Mesothelial cell of epicardium (in vitro differentiated cells): ENCODE data around the gene GTF2H4. TPM values are rescaled to one million over a fixed set of nuclear protein-coding genes. Genes with fewer than 3 reads are reported as not detected.
"Not testable (repeated sequence)": the region's sequence is repeated elsewhere in the genome, so short reads cannot be mapped to it uniquely, and the experiment has no call there.

Experiments
- DNase-seq, 2 experiments: peaks; one replicate each; pipeline ENCODE4 v3.0.0; 2021; ENCODE audit warnings: low spot score in 2 of 2; ENCODE audit not compliant: unreplicated experiment in 2 of 2
- H3K27ac Mint-ChIP-seq: 2 replicates; pipeline ENCODE4 v1.8.0; 2021; ENCODE audit warnings: mixed read lengths
- H3K27me3 Mint-ChIP-seq: 2 replicates; pipeline ENCODE4 v1.8.0; 2021; ENCODE audit warnings: low read depth, mixed read lengths
- H3K36me3 Mint-ChIP-seq: 2 replicates; pipeline ENCODE4 v1.8.0; 2021; ENCODE audit warnings: mixed read lengths
- H3K4me1 Mint-ChIP-seq: 2 replicates; pipeline ENCODE4 v1.8.0; 2021; ENCODE audit warnings: mixed read lengths
- H3K4me3 Mint-ChIP-seq: 2 replicates; pipeline ENCODE4 v1.8.0; 2021; ENCODE audit warnings: mild to moderate bottlenecking, moderate library complexity, mixed read lengths
- H3K9me3 Mint-ChIP-seq: 2 replicates; pipeline ENCODE4 v1.8.0; 2021; ENCODE audit warnings: mixed read lengths
- CTCF ChIP-seq: fragments of 200-600 bp; sonication (generic); IDR thresholded peaks from one replicate; pipeline ENCODE4 v1.5.0; 2021; ENCODE audit warnings: antibody characterized with exemption; ENCODE audit not compliant: unreplicated experiment
- total RNA-seq: library from RNA; stranded (reverse); gene quantifications from 3 replicates; pipeline ENCODE4 v1.2.1, GENCODE V29; 2021

The GTF2H4 gene
- 62.1 to 65.4 TPM (median 62.2 TPM) in 3 replicates for total RNA-seq

- Mint-ChIP-seq H3K27me3 (no peaks in the 10 kb centered on the region), H3K4me1 (peaks cover 11% of the 10 kb centered on the region), H3K9me3 (no peaks in the 10 kb centered on the region), H3K36me3 (peaks cover 11% of the 10 kb centered on the region), H3K4me3 (peak within 1 kb of the TSS; percentile 96), H3K27ac (peak within 1 kb of the TSS; percentile 91)
- DNase-seq = peak; percentile 81 to 90
- TF ChIP-seq CTCF = no peak
Measured at GRCh38 chr6:30907758-30908591, at the start of gene GTF2H4. GTF2H4 (plus strand) TSS chr6:30908207.

- not testable (repeated sequence) for H3K36me3 Mint-ChIP-seq, H3K27me3 Mint-ChIP-seq, H3K4me3 Mint-ChIP-seq, DNase-seq, H3K4me1 Mint-ChIP-seq, H3K27ac Mint-ChIP-seq
- peaks cover 12% of the 10 kb centered on the region for H3K9me3 Mint-ChIP-seq
Measured at GRCh38 chr6:30859726-30860125, 48.3 kb upstream of the GTF2H4 start.

- no peaks in the 10 kb centered on the region for H3K27me3 Mint-ChIP-seq
- peaks cover 12% of the 10 kb centered on the region for H3K9me3 Mint-ChIP-seq
- no peak overlapping the region for H3K4me3 Mint-ChIP-seq
- no peak for TF ChIP-seq CTCF
- peaks cover 9% of the 10 kb centered on the region for H3K4me1 Mint-ChIP-seq
- H3K36me3 Mint-ChIP-seq = peaks cover 7% of the 10 kb centered on the region
- no peak overlapping the region for H3K27ac Mint-ChIP-seq
- DNase-seq = no peak
Measured at GRCh38 chr6:30861257-30862048, 46.6 kb upstream of the GTF2H4 start.

- TF ChIP-seq CTCF = no peak
- Mint-ChIP-seq H3K27me3 (no peaks in the 10 kb centered on the region), H3K36me3 (peaks cover 7% of the 10 kb centered on the region), H3K4me3 (no peak overlapping the region), H3K9me3 (peaks cover 12% of the 10 kb centered on the region), H3K27ac (no peak overlapping the region), H3K4me1 (peaks cover 8% of the 10 kb centered on the region)
- no peak for DNase-seq
Measured at GRCh38 chr6:30862156-30862875, 45.7 kb upstream of the GTF2H4 start.

GRCh38 chr6:30864325-30864724, 43.7 kb upstream of the GTF2H4 start:
- H3K4me3 Mint-ChIP-seq = no peak overlapping the region
- peaks cover 20% of the 10 kb centered on the region for H3K9me3 Mint-ChIP-seq
- no peak for TF ChIP-seq CTCF
- peaks cover 11% of the 10 kb centered on the region for H3K36me3 Mint-ChIP-seq
- H3K27ac Mint-ChIP-seq = no peak overlapping the region
- no peaks in the 10 kb centered on the region for H3K27me3 Mint-ChIP-seq
- no peak for DNase-seq
- H3K4me1 Mint-ChIP-seq = peaks cover 4% of the 10 kb centered on the region

GRCh38 chr6:30869241-30869749, 38.7 kb upstream of the GTF2H4 start:
- not testable (repeated sequence) for H3K4me1 Mint-ChIP-seq, H3K27ac Mint-ChIP-seq, H3K4me3 Mint-ChIP-seq, H3K27me3 Mint-ChIP-seq, DNase-seq
- H3K36me3 Mint-ChIP-seq = peaks cover 23% of the 10 kb centered on the region
- H3K9me3 Mint-ChIP-seq = peaks cover 47% of the 10 kb centered on the region
